Measurements from ENCODE around the gene ZBTB26. TPM values are rescaled to one million over a fixed set of nuclear protein-coding genes. Genes with fewer than 3 reads are reported as not detected.
A peak's percentile ranks its signal among the peaks of the same experiment; 100 is the strongest.

Gene ZBTB26
- total RNA-seq, 4 donors from 2014 or later: 9.2 to 14.0 (median 10.8) TPM

DNA sequence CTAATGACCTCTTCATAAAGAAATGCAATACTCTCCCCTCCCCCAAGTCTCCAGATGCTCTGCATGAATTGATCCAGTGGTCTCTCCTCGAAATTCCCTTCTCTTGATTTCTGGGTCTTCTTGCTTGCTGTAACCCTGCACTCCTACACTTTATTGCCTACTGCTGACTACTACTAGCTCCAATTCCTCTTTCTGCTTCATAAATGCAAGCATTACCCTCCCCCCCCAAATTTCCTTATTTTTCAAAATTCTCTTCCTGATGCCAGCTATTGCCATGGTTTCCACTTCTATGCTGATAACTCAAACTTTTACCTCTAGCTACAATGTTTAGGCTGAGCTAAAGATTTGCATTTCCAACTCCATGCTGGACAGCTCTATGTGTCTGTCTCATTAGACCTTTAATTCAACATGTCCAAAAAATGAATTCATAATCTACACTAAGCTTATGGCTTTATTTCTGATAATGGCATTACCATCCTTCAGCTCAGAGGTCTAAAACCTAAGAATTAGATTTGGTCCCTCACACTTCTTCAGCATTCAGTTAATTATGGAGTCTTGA is 1.4 kb downstream of the ZBTB26 start:
- 75 to 100% methylated on average over 1 of the region's 1 CpG for WGBS, 2 donors (ENCODE audit: low coverage in 1 of 2)
- H3K27me3 ChIP-seq: no peaks in the 10 kb centered on the region
- H3K4me1 ChIP-seq: peaks cover 3 to 47% (median 22%) of the 10 kb centered on the region in 3 donors
- no peak for TF ChIP-seq EP300 (IDR thresholded peaks at IDR 0.05)
- TF ChIP-seq POLR2A (IDR thresholded peaks at IDR 0.05): no peak
- TF ChIP-seq POLR2AphosphoS5 (IDR thresholded peaks at IDR 0.05): no peak
- TF ChIP-seq, protein P1, sequence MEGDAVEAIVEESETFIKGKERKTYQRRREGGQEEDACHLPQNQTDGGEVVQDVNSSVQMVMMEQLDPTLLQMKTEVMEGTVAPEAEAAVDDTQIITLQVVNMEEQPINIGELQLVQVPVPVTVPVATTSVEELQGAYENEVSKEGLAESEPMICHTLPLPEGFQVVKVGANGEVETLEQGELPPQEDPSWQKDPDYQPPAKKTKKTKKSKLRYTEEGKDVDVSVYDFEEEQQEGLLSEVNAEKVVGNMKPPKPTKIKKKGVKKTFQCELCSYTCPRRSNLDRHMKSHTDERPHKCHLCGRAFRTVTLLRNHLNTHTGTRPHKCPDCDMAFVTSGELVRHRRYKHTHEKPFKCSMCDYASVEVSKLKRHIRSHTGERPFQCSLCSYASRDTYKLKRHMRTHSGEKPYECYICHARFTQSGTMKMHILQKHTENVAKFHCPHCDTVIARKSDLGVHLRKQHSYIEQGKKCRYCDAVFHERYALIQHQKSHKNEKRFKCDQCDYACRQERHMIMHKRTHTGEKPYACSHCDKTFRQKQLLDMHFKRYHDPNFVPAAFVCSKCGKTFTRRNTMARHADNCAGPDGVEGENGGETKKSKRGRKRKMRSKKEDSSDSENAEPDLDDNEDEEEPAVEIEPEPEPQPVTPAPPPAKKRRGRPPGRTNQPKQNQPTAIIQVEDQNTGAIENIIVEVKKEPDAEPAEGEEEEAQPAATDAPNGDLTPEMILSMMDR (IDR thresholded peaks at IDR 0.05): no peak
- ATAC-seq: no peak
- H3K36me3 ChIP-seq: peaks cover 0 to 6% of the 10 kb centered on the region in 2 donors
- no peak overlapping the region for H3K27ac ChIP-seq
- no peak overlapping the region for H3K4me3 ChIP-seq
- no peaks in the 10 kb centered on the region for H3K9me3 ChIP-seq

DNA sequence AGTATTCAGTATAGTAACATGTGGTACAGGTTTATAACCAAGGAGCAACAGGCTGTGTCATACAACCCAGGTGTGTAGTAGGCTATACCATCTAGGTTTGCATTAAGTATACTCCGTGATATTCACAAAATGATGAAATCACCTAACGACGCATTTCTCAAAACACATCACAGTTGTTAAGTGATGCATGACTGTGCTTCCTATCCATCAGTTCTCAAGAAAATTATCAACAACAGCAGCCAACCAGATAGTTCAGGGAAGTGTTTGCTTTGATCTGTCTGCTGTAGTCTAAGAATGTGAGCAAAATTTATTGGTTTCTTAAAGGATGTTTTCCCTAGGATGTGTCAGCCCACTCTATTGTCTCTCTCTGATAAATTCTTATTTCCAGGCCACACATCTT is 7.4 kb downstream of the ZBTB26 start:
- Histone ChIP-seq H3K36me3 (peaks cover 0 to 32% of the 10 kb centered on the region in 2 donors), H3K9me3 (no peaks in the 10 kb centered on the region), H3K4me3 (no peak overlapping the region), H3K4me1 (no peaks in the 10 kb centered on the region), H3K27ac (no peak overlapping the region), H3K27me3 (no peaks in the 10 kb centered on the region)
- ATAC-seq: no peak
- 77 to 82% methylated on average over 3 of the region's 3 CpGs for WGBS, 2 donors (ENCODE audit: low coverage in 1 of 2)
- TF ChIP-seq, protein P1 (IDR thresholded peaks at IDR 0.05): no peak

DNA sequence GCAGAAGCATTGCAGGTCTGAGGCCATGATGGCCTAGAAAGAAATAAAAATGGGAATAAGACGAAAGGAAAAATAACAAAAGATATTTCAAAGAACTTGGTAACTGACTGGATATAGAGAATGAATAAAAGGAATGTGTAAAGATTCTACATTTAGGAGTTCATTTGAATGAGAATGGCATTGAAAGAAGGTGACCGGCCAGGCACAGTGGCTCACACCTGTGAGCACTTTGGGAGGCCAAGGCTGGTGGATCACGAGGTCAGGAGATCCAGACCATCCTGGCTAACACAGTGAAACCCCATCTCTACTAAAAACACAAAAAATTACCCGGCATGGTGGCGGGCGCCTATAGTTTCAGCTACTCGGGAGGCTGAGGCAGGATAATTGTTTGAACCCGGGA is 8.6 kb downstream of the ZBTB26 start:
- 89 to 93% methylated on average over 7 of the region's 8 CpGs for WGBS, 2 donors (ENCODE audit: low coverage in 1 of 2)
- H3K27ac ChIP-seq: no peak overlapping the region
- no peak overlapping the region for H3K4me3 ChIP-seq
- TF ChIP-seq, protein P1 (IDR thresholded peaks at IDR 0.05): no peak
- no peaks in the 10 kb centered on the region for H3K4me1 ChIP-seq
- no peaks in the 10 kb centered on the region for H3K27me3 ChIP-seq
- ATAC-seq: no peak
- H3K9me3 ChIP-seq: no peaks in the 10 kb centered on the region
- H3K36me3 ChIP-seq: peaks cover 0 to 40% of the 10 kb centered on the region in 2 donors

DNA sequence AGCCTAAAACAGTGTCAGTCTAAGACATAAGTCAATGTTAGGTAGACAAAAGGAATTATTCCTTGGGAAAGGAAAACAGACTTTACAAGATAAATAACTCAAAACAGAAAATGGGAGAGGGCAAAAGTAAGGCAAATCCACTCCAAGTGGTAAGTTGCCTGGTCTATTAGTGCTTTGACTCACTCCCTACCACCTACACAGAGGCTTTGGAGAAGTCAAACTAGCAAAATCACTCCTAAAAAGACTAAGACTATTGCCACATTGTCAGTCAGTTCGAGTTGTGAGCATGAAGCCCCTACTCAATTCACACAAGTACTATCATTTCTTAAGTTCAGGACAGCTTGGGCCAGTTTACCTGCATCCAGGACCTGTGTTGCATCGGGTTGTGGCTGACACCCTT is 13.0 kb downstream of the ZBTB26 start:
- Histone ChIP-seq H3K27me3 (no peaks in the 10 kb centered on the region), H3K4me3 (no peak overlapping the region), H3K4me1 (peaks cover 0 to 7% (median 0%) of the 10 kb centered on the region in 3 donors), H3K27ac (no peak overlapping the region), H3K36me3 (peaks cover 0 to 34% of the 10 kb centered on the region in 2 donors), H3K9me3 (no peaks in the 10 kb centered on the region)
- ATAC-seq: no peak
- WGBS, 2 donors (ENCODE audit: low coverage in 1 of 2): 88% methylated on average over 2 of the region's 2 CpGs; no CpG with 5 or more reads in 1 of the 2 donors
- TF ChIP-seq POLR2A (IDR thresholded peaks at IDR 0.05) (no peak), EP300 (IDR thresholded peaks at IDR 0.05) (no peak), POLR2AphosphoS5 (IDR thresholded peaks at IDR 0.05) (no peak)
- TF ChIP-seq, protein P1 (IDR thresholded peaks at IDR 0.05): no peak

DNA sequence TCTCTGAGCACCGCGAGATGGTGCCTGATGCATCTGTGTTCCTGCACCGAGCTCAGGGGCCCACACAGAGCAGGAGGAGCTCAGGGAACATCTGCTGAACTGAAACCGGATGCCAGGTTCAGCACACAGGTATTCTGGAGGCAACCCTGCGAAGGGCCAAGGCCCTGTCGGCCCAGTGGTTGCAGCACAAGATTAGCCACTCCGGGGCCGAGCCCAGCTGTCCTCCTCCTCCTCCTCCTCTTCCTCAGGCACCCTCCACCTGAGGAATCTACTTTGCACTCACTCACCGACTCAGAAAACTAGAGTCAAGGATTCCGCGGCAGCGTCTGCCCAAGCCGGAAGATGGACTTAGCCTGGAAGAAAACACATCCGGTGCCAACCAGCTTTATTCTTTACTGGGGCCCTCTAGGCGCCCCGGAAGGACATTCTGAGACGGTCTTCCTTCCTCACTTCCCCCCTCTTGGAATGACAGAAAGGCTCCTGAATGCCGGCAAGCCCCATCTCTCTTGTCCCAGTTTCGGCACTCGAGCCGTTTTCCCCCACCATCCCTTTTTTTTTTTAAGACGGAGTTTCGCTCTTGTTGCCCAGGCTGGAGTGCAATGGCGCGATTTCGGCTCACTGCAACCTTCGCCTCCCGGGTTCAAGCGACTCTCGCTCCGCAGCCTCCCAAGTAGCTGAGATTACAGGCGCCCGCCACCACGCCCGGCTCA is 18.2 kb downstream of the ZBTB26 start, which contains the start of gene ZBTB6:
ZBTB6 (minus strand) TSS at position 360 of the 710 bp plus-strand sequence. CDS start 1,251 bp downstream, outside the sequence.
- Histone ChIP-seq H3K4me3 (peak within 1 kb of the TSS; percentile 69 to 72), H3K27me3 (no peaks in the 10 kb centered on the region), H3K36me3 (peaks cover 0 to 34% of the 10 kb centered on the region in 2 donors), H3K4me1 (peaks cover 0 to 24% (median 3%) of the 10 kb centered on the region in 3 donors), H3K27ac (peak within 1 kb of the TSS; percentile 39 to 89 (median 84)), H3K9me3 (no peaks in the 10 kb centered on the region)
- 1% methylated on average over 21 of the region's 35 CpGs for WGBS, 2 donors (ENCODE audit: low coverage in 1 of 2)
- ATAC-seq: peak; percentile 90
- TF ChIP-seq EP300 (IDR thresholded peaks at IDR 0.05) (no peak), POLR2AphosphoS5 (IDR thresholded peaks at IDR 0.05) (peak; percentile 30), POLR2A (IDR thresholded peaks at IDR 0.05) (peak in 1 of 2 donors; percentile 20)
- TF ChIP-seq, protein P1 (IDR thresholded peaks at IDR 0.05): no peak

All from gastroesophageal sphincter (tissue), 4 donors.